Left cardiac atrium (tissue), 4 donors: Measurements from ENCODE around the gene SLC20A1. TPM values are rescaled to one million over a fixed set of nuclear protein-coding genes. Genes with fewer than 3 reads are reported as not detected.
A peak's percentile ranks its signal among the peaks of the same experiment; 100 is the strongest.
"Not testable (repeated sequence)": the region's sequence is repeated elsewhere in the genome, so short reads cannot be mapped to it uniquely, and the experiment has no call there.

Source experiments
- ATAC-seq, 2 donors: fragments of 200-7000 bp; cut with Tn5 transposase; one replicate each; pipeline ENCODE4 v1.9.1; 2020; ENCODE audit warnings: mild to moderate bottlenecking in 2 of 2, moderate library complexity in 2 of 2
- DNase-seq: peaks from one replicate; pipeline ENCODE4 v3.0.0-alpha.2; 2020
- intact Hi-C, 2 donors: fragments of 100-400 bp; cut with DNase I; formaldehyde crosslinking; loops; one replicate each; pipeline versions ENCODE4 v1.14.1 to v1.15.1; 2022 to 2023
- total RNA-seq, 2 donors: library from RNA; stranded (reverse); fragmentation: NEBNext Ultra II Directional; extraction: Animal tissue kit (Norgen Biotek cat#: 25700); gene quantifications; one replicate each; pipeline ENCODE4 v1.2.1, GENCODE V29; 2021
- donor health status: DM: no; HTN: yes; CAD: no.
- donor health status: DM: no; HTN: yes; CAD: no; lungs with severe emphysema.
- donor health status: DM: yes; HTN: yes; CAD: no.
- donor health status: Dilated cardiomyopathy.

SLC20A1 gene
- total RNA-seq, 2 donors from 2014 or later, result 15.1 to 38.1 TPM

- intact Hi-C loops, result loop anchor here (2.0 to 10.0 kb wide), 2 partner anchors 66 kb away; no protein-coding TSS in a partner anchor
Measured at GRCh38 chr2:112690853-112691401, 45.2 kb downstream of the SLC20A1 start.

GRCh38 chr2:112691881-112692281 is 46.1 kb downstream of the SLC20A1 start:
- DNase-seq, result no peak
- ATAC-seq, result peak in 1 of 2 donors; percentile 9
- intact Hi-C loops, result loop anchor here (2.0 to 10.0 kb wide), 2 partner anchors 67 kb away; no protein-coding TSS in a partner anchor

More at GRCh38 chr2:112690853-112691401, 45.2 kb downstream of the SLC20A1 start:
- ATAC-seq (peak; percentile 51 to 81), DNase-seq (peak; percentile 78)

- DNase-seq (peak; percentile 43), ATAC-seq (peak; percentile 74 to 94)
- intact Hi-C loops, result loop anchor here in 1 of 2 donors (10.0 kb wide), 1 partner anchor 68 kb away; no protein-coding TSS in a partner anchor
Measured at GRCh38 chr2:112692495-112692911, 46.8 kb downstream of the SLC20A1 start.

DNA sequence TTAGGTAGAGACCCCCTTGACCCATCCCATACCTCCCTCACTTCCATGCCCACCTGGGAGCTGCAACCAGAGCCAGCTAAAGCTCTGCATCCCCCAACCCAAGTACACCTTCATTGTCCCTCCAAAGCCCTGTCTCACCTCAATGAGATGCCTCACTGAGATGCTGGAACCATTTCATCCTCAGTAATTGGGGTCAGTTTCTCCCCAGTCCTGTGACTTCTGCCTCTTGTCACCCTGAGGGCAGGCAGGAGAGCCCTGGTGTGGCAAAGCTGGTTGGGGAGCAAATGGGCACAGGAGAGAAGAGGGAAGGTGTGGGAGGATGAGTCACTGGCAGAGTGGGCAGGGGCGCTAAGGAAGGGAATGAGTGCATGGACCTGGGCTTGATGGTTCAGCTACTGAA is 47.2 kb downstream of the SLC20A1 start:
- intact Hi-C loops, result loop anchor here in 1 of 2 donors (10.0 kb wide), 1 partner anchor 68 kb away; no protein-coding TSS in a partner anchor
- no peak for DNase-seq
- ATAC-seq, result peak in 1 of 2 donors; percentile 18

GRCh38 chr2:112693596-112693995 is 47.9 kb downstream of the SLC20A1 start:
- intact Hi-C loops, result loop anchor here in 1 of 2 donors (10.0 kb wide), 1 partner anchor 69 kb away; no protein-coding TSS in a partner anchor
- no peak for DNase-seq

DNA sequence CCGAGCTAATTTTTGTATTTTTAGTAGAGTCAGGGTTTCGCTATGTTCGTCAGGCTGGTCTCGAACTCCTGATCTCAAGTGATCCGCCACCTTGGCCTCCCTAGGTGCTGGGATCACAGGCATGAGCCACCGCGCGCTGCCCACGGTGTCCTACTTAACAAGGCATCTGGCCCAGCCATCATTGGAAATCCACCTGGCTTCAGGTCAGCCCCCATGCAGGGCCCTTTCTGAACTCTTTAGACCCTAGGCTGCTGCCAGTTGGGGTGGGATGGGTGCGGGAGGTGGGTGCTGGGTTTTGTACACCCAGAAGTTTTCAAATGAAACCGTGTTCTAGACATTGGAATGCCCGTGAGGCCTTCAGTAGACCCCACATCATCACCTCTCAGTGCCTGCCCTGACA is 48.4 kb downstream of the SLC20A1 start:
- DNase-seq (no peak), ATAC-seq (no peak)
- intact Hi-C loops, result loop anchor here in 1 of 2 donors (10.0 kb wide), 1 partner anchor 69 kb away; no protein-coding TSS in a partner anchor

More at GRCh38 chr2:112693596-112693995, 47.9 kb downstream of the SLC20A1 start:
- ATAC-seq, result no peak

DNA sequence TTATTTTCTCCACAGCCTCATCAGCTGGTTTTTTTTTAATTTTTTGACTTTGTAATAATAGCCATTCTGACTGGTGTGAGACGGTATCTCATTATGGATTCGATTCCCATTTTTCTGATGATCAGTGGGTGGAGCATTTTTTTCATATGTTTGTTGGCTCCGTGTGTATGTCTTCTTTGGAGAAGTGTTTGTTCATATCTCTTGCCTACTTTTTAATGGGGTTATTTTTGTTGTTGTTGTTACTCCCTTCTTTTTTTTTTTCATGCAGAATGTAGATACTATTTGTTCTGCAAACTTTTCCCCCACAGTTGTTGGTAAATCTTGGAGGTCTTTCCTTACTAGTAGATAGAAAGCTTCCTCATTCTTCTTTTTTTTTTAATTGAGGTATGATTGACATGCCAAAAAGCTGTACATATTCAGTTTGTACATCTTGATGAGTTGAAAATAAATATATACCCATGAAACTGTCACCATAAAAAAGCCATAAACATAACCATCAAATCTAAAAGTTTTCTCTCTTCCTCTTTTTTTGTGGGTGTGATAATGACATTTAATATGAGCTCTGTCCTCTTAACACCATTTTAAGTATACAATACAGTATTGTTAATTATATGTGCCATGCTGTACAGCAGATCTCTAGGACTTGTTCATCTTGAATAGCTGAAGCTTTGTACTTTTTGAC is 53.2 kb downstream of the SLC20A1 start:
- intact Hi-C loops, result loop anchor here in 1 of 2 donors (10.0 kb wide), 1 partner anchor 74 kb away; no protein-coding TSS in a partner anchor
- DNase-seq, result no peak
- no peak for ATAC-seq

DNA sequence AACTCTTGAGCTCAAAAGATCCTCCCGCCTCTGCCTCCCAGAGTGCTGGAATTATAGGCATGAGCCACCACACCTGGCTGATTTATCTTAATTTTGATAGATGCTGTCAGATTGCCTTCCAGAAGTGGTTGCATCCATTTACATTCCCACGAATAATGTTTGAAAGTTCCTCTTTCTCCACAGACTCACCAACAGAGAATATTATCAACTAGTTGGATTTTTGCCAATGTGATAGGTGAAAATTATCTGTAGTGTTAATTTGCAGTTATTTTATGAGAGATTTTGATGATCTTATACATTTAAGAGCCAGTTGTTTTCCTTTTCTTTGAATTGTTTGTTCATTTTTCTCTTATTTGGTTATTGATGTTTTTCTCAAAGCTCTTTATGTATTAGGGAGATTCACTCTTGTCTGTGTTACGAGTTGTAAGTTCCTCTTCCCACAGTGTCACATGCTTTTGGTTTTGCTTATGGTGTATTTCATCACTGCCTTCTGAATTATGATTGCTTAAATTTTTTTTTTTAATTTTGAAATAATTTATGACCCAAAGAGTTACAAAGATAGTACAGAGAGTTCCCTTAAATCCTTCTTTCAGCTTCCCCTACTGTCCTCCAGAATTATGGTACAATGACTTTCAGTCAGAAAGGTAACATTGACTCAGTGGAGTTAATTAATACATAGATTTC is 54.4 kb downstream of the SLC20A1 start:
- intact Hi-C loops, result loop anchor here in 1 of 2 donors (10.0 kb wide), 1 partner anchor 75 kb away; no protein-coding TSS in a partner anchor
- no peak for DNase-seq
- ATAC-seq, result peak in 1 of 2 donors; percentile 47

DNA sequence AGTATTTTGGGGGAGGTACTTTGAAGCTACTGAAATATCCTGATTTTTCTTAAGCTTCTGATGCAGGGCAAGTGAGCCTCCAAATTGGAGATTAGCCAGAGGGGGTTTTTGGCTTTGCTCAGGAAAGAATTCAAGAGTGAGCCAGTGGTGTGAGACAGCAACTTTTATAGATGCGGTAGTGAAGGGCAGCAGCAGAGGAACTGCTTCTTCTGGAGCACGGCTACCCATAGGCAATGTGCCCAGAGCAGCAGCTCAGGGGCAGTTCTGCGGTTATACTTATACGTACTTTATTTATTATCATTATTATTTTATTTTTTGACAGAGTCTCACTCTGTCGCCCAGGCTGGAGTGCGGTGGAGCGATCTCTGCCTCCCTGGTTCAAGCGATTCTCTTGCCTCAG is 55.3 kb downstream of the SLC20A1 start:
- intact Hi-C loops, result no loop called here
- DNase-seq, result no peak

DNA sequence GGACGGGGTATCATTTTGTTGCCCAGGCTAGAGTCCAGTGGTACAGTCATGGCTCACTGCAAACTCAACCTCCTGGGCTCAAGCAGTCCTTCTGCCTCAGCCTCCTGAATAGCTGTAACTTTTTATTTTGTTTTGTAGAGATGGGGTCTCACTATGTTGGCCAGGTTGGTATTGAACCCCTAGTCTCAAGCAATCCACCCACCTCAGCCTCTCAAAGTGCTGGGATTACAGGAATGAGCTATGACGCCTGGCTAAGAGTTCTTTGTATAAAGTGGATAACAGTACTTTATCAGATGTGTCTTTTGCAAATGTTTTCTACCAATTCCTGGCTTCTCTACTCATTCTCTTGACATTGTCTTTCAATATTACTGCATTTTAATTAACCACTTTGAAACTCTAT is 57.9 kb downstream of the SLC20A1 start:
- no peak for ATAC-seq

More for the DNA sequence above, 55.3 kb downstream of the SLC20A1 start:
- peak in 1 of 2 donors; percentile 67 for ATAC-seq

GRCh38 chr2:112705575-112705974 is 59.8 kb downstream of the SLC20A1 start:
- ATAC-seq (no peak), DNase-seq (no peak)
- intact Hi-C loops, result no loop called here

More for the DNA sequence above, 57.9 kb downstream of the SLC20A1 start:
- intact Hi-C loops, result no loop called here
- DNase-seq, result no peak

DNA sequence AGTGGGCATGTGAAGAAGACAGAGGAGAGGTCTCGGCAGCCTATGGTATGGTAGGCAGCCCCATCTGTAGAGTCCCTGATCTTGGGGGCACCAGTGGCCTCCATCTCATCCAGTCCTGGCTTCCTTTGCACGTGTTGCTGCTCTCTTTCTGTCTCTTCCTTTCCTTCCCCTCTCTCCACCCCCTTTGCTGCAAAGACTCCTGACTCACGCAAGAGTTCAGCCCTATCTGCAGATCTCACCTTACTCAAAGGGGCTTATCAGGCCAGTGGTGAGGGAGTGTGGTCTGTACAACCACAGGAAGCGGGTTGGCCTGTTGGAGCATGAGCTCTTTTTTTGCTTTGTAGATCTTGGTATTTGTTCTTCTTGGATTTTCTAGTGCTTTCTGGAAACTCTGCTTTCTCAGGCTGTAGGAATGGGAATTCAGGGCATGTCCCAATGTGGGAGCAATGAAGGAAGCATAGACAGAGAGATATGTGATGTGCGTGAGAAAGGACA is 60.5 kb downstream of the SLC20A1 start:
- intact Hi-C loops, result no loop called here
- ATAC-seq (no peak), DNase-seq (no peak)

DNA sequence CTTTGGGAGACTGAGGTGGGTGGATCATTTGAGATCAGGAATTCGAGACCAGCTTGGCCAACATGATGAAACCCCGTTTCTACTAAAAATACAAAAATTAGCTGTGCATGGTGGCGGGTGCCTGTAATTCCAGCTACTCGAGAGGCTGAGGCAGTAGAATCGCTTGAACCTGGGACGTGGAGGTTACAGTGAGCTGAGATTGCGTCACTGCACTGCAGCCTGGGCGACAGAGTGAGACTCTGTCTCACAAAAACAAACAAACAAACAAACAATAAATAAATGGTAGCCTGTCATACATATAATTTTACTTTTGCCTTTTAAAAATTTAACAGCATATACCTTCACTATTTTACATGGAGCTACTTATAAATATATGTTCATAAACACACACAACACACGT is 61.2 kb downstream of the SLC20A1 start:
- ATAC-seq, DNase-seq, intact Hi-C loops: not testable (repeated sequence)

DNA sequence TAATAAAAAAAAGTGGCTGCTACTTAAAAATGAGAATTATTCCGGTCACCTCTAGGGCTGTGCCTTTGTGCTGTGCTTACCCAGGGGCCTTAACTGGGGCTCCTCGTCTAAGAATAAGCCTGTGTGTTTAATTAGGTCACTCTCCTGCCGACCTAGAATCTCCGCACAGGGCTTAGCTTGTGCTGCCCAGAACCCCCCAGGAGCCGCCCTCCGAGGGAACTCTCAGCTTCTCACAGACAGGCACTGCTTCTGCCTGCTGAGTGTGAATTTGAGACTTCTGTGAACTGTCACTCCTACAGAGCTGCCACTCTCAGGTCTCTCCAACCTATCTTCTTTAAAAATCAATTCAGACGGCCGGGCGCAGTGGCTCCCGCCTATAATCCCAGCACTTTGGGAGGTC is 63.2 kb downstream of the SLC20A1 start:
- intact Hi-C loops, result no loop called here
- ATAC-seq, result no peak
- DNase-seq, result no peak

DNA sequence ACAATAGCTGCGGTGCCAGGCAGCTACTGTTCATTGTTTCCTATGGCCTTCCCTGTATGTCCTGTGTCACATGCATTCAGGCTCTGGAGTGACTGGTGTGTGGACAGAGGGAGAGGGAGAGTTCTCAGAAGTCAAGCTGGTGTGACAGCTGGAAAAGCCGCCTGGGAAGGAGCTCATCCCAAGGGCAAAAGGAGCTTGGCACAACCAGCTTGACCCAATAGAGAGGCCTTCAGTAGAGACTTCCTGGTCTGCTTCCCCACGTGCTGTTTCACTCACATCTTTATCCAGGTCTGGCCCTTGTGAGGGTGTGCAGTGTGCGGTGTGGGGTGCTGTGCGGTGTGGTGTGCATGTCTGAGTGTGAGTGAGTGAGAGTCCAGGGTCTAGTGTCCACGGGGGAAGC is 64.0 kb downstream of the SLC20A1 start:
- no peak for DNase-seq
- ATAC-seq, result no peak
- intact Hi-C loops, result no loop called here

- intact Hi-C loops, result no loop called here
- ATAC-seq, result no peak
- DNase-seq, result no peak
Measured at GRCh38 chr2:112710956-112711750, 65.4 kb downstream of the SLC20A1 start.

DNA sequence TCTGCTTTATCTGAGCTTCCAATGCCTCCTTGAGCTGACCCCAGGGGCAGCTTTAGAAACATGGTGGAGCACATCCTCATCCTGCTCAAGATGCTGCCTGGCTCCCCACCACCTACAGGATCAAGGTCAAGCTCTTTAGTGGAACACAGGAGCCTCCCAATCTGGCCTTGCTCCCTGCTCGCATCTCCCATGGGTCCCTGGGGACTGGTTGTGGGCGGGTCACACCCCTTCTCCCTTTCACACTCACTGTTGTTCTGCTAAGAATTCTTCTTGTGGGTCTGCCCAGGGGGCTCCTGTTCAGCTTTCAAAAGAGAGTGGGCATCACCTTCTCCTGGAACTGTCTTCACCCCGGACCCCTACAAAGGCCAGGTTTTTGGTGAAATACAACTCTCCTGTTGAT is 66.7 kb downstream of the SLC20A1 start:
- no peak for DNase-seq
- no peak for ATAC-seq
- intact Hi-C loops, result no loop called here

- ATAC-seq (peak in 1 of 2 donors; percentile 61), DNase-seq (no peak)
- intact Hi-C loops, result no loop called here
Measured at GRCh38 chr2:112712903-112713584, 67.3 kb downstream of the SLC20A1 start.
